Measurements from ENCODE around the gene ITGB1BP1. TPM values are rescaled to one million over a fixed set of nuclear protein-coding genes. Genes with fewer than 3 reads are reported as not detected.

The ITGB1BP1 gene
- total RNA-seq, 1 donor from 2014 or later, result 97.0 TPM

DNA sequence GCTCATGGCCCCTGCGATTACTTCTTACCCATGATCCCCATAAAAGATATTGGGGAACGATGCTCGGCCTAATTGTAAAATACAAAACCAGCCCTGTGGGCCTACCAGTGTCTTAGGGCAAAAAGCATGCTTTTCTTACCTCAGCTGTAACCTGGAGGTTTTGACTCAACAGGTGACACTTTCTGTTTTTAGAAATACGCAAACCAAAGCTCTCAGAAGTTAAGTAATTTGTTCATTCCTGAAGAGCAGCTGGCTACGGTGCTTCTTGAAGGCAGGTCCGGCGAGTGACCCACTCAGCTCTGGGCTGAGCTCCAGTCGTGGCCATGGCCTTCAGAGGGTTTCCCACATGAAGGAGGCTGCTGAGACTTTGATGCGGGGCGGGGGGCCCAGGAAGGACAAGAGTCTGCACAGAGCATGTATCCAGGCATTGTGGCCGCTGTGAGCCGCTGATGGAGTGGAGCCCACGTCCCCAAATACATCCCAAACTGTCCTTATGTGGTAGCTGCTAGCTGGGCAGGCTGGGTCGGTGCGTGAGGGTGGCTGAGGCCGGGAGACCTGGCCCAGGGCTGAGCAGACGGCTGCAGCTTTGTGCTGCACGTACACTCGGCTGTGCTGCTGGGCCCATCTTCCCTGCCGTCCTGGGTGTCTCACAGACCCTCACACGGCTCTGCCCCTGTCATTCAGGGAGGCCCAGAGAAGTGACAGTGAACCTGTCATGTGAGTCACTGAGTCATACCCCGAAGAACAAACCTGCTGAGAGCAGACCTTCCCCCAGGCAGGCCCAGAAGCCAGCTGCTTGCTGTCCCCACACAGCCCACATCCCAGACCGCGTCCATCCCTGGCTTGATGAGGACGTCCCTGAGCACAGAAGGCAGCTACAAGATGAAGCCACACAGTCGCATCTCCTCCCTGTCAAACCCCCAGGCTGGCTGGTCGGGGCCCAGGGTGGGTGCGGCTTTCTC lies 34.1 kb downstream of the ITGB1BP1 start:
- DNase-seq (no peak), ATAC-seq (ENCODE audit: poor library complexity) (no peak)
- intact Hi-C loops (cut with DNase I), result no loop called here

DNA sequence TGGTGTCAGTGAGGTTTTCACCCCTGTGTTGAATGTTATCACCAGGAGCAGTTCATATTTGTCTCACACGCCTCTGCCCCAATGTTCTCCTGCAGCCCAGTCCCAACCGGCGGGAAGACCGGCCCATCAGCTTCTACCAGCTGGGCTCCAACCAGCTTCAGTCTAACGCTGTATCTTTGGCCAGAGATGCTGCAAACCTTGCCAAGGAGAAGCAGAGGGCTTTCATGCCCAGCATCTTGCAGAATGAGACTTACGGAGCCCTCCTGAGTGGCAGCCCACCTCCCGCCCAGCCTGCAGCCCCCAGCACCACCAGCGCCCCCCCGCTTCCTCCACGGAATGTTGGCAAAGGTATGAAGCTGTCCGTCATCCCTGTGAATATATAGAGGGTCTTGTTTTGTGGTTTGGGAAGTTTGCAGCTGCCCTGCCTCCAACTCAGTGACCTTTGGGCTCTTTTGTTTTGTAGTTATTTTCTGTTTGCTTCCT lies 35.1 kb downstream of the ITGB1BP1 start:
- no peak for ATAC-seq (ENCODE audit: poor library complexity)
- intact Hi-C loops (cut with DNase I), result no loop called here

DNA sequence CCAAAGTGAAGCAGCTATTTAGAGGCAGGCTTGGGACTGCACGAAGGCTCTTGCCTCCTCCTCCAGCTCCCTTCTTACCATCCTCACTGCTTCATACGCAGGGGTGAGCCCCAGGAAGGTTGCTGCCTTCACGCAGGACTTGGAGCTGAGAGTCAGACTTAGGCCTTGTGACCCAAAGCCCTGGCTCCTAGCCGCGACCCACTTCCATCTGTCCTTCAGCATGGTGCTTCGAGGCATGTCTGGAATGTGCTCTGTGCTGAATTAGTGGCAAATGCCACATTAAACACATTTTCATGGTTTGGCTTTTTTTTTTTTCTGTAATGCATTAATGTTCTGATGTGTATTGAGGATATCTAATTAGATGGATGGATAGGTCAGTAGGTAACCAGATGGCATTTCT lies 37.5 kb downstream of the ITGB1BP1 start:
- DNase-seq, result no peak
- peak; percentile 32 for ATAC-seq (ENCODE audit: poor library complexity)
- intact Hi-C loops (cut with DNase I), result no loop called here

More for the DNA sequence above, 35.1 kb downstream of the ITGB1BP1 start:
- no peak for DNase-seq

DNA sequence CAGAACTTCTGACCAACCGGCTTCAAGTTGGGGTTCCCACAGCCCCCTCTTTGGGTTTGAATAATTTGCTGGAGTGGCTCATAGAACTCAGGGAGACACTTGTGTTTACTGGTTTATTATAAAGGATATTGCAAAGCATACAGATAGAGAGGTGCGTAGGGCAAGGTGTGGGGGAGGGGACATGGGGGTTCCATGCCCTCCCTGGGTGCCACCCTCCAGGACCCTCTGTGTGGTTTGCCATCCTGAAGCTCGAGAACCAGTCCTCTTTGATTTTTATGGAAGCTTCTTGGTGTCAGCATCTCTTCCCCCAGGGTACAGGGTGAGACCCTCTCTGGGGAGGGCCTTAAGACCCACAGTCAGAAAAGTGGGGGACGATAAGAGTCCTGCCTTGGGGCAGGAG lies 38.8 kb downstream of the ITGB1BP1 start:
- ATAC-seq (ENCODE audit: poor library complexity) (no peak), DNase-seq (no peak)
- intact Hi-C loops (cut with DNase I), result no loop called here

DNA sequence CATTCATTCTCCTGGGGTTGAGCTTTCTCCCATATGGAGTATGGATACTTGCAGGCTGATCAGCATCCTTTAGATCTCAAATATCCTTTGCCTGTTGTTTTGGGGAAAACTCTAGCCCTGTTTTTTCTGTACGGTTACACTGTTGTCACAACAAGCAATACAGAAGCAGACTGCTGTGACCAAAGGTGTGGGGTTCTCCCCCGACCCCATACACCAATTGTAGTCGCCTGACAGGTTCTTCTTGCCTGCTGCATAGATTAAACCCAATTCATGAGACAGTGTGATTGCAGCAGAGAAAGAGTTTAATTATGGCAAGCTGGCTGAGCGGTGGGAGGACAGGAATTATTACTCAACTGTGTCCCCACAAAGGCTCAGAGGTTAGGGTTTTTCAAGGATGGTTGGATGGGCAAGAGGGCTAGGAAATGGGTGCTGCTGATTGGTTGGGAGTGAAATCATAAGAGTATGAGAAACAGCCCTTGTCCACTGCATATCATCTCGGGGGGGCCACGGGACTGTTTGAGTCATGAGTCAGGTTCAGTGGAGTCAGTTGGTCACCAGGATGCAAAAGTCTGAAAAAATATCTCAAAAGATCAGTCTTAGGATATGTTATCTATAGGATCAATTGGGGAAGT lies 40.6 kb downstream of the ITGB1BP1 start:
- DNase-seq (no peak), ATAC-seq (ENCODE audit: poor library complexity) (no peak)
- intact Hi-C loops (cut with DNase I), result no loop called here

DNA sequence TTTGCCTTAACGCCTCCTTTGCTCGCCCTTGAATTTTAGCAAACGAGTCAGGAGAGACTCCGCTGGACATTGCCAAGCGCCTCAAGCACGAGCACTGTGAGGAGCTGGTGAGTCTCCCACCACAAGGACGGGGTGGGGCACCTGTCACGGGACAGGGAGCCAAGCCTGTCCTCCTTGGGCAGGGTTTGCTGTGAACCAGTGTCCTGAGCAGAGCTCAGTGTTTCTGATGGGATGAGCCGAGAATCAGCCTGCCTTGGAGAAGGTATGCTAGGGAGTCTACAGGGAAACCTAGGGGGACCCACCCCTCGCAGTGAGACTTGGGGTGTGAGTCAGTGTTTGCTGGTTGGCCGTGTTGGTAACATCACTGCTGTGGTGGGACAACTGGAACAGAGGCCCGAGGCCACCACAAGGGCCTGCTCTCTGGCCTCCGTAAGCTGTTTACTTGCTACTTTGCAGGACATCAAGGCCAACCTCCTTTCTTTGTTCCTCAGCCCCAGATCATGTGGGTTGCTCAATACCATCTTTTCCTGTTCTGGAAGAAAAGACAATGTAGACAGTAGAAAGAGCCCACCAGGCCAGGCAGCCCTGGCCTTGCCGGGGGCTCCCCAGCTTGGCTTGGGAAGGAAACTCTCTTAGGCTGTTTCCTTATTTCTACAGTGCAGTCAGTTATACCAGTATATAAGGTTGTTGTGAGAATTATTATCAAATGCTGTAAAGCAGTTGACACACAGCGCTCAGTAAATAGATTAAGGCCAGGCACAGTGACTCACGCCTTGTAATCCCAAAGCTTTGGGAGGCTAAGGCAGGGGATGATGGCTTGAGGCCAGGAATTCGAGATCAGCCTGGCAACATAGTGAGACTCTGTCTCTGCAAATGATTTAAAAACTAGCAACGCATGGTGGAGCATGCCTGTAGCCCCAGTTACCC lies 42.4 kb downstream of the ITGB1BP1 start:
- ATAC-seq (ENCODE audit: poor library complexity), result peak; percentile 71
- intact Hi-C loops (cut with DNase I), result no loop called here
- peak; percentile 61 for DNase-seq

DNA sequence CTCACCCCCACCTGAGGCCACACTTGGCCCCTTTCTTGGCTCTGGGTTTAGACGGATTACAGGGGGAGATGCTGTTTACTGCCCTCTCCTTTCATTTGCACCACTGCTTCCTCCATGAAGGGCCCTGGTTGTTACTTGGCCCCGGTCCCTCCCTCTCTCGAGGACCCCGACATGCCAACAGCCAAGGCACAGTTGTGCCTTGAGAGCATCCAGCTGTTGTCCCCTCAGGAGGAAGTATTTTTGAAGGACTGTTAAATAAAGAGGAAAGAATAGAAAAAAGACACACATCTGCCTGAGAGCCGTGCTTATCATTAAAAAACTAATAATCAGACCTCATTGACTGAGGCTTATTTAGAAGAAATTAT lies 44.0 kb downstream of the ITGB1BP1 start:
- DNase-seq, result no peak
- no peak for ATAC-seq (ENCODE audit: poor library complexity)
- intact Hi-C loops (cut with DNase I), result no loop called here

DNA sequence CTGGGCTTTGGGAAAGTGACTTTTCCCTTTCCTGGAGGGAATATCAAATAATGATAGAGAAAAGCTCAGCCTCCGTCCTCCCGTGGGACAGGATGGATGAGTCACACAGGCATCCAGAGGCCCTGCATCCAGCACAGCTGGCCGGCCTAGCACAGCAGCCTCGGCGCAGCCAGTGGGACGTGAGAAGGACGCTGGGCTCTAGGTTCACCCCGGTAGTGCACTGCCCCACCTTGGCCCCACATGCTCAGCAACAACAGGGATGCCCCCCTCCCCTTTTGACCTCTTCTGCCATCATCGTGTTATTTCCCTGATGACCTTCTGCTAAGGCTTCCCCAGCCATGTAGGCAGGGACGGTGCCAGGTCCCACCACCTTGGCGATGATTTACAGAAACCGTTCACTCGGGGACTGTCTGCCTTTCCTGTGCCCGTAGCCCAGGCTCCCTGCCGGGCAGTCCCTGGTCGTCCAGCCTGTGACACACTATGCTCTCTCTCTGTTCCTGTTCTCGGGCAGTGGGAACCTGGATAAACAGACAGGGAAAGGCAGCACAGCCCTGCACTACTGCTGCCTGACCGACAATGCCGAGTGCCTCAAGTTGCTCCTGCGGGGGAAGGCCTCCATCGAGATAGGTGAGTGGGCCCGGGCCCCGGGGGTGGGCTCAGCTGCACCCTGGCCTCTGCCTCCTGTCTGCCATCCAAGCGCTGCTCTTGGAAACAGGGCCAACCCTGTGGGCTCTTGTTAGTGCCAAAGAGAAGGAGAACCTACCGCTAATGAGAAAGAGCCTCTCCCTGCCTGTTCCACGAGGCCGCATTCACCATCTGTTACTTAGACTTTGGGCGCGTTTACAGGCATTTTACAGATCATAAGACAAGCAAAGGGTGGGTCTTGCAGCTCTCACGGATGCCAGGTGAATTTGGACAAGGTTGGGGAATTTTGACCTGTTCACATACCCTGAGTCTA lies 44.6 kb downstream of the ITGB1BP1 start:
- ATAC-seq (ENCODE audit: poor library complexity) (peak; percentile 76), DNase-seq (peak; percentile 87)
- intact Hi-C loops (cut with DNase I), result no loop called here

DNA sequence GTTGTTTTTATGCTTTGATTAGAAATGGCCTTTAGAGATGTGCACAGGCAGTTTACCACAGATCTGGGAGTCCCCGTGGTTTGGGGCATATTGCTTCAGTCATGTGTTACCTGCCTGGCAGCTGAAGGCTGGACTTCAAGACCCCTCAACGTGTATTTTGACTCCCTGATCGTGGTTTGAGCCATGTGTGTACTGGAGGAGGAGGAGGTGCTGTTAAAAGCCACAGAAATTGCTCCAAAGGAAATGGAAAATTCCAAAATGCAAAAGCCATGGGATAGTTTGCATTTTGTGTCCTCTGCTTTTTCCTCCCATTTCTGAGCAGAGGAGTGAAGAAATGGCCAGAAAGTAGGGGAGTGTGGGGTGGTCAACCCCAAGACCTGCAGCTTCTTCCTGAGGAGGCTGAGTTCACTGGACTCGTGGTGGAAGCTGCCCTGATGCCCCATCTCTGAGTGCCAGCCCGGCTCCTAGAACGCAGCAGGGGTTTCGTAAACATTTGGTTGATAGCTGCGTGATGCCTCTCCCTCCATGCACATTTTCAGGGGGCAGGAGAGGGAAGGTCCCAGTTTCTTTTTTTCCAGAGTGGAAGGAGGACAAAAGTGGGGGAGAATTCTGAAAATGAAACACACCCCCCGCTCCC lies 45.7 kb downstream of the ITGB1BP1 start:
- ATAC-seq (ENCODE audit: poor library complexity), result no peak
- DNase-seq, result no peak
- intact Hi-C loops (cut with DNase I), result no loop called here

DNA sequence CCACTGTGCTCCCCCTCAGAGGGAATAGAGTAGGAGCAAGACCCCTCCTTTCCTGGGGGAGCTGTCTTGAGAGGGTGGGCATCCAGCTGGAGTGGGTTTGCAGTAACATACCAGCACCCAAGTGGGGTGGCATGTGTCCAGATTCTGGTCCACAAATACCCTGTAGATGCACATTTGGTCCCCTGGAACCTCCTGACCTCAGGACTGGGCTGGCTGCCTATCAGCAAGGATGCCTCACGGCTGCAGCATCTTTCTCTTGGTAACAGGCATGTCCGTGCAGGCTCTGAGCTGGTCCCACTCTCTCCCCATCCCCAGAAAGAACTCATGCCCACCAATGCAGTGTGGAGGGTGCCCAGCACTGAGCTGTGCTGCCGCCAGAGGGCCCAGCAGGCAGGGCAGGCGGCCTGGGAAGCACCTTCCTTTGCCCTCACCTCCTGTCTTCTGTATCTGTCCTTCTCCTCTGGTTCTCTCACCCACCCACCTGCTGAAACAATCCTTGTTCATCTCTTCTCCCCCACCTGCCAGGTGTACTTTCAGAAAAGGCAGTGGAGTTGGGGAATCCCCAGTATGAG lies 47.4 kb downstream of the ITGB1BP1 start:
- intact Hi-C loops (cut with DNase I), result no loop called here
- DNase-seq (no peak), ATAC-seq (ENCODE audit: poor library complexity) (no peak)

DNA sequence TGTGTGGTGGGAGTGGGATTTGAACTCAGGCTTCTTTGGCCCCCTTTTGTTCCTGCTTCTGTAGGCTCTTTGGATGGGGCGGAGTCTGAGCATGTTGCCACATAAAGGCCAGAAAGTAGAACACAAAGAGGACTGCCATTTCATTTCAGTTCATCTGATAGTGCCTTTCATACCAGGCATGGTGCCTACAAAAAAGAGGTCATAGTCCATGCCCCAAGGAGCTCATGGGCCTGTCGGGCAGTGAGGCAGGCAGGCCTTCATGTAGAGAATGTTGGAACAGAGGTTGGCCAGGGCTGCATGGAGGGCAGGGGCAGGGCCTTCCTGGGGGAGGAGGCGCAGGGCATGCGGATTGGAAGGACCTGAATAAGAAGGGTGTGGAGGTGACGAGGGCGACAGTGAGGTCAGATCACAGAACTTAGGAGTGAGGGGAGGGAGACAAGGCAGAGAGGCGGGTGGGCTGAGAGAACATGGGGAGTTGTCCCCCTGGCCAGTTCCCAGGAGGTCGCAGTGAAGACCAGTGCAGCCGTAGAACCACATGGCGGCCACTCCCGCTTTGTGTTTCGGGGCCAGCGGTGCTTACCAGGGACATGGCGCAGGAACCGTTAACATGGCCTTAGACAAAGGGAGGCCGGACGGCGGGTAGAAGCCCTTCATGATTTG lies 49.1 kb downstream of the ITGB1BP1 start:
- no peak for DNase-seq
- intact Hi-C loops (cut with DNase I), result no loop called here
- ATAC-seq (ENCODE audit: poor library complexity), result no peak

DNA sequence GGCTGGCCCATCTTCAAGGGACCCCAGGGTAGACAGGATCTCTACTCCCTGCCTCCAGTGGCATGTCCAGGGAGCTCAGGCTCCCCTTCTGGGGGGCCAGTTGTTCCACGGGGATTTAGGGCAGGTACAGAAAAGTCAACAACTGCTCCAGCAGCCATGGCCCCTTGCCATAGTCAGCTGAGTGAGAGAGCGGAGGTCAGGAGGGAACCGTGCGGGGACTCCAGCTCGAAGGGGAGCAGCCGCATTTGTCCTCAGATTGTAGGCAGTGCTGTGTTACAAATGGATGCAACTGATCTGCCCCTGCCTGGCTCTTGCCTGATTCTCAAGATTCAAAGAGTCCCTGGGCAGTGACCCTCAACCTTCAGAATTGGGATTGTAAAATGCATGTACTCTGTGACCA lies 49.9 kb downstream of the ITGB1BP1 start:
- intact Hi-C loops (cut with DNase I), result no loop called here
- DNase-seq (no peak), ATAC-seq (ENCODE audit: poor library complexity) (no peak)

DNA sequence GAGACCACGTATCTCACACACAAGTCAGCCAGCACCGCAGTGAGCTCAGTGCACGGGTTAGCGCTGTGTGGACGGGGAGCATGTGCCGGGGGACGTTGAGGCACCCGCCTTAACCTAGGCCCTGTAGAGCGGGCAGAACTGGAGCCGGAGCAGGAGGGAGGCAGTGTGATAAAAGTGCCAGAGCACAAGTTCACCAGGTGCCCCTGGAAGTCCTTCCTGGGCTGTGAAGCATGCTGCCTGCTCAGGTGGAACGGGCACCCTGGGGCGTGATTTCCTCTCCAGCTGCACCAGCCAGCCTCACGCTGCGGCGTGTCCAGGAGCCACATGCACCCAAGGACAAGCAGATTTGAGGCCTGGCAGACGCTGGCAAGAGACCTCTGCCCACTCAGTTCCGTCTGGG lies 50.3 kb downstream of the ITGB1BP1 start:
- DNase-seq, result no peak
- intact Hi-C loops (cut with DNase I), result no loop called here
- no peak for ATAC-seq (ENCODE audit: poor library complexity)

DNA sequence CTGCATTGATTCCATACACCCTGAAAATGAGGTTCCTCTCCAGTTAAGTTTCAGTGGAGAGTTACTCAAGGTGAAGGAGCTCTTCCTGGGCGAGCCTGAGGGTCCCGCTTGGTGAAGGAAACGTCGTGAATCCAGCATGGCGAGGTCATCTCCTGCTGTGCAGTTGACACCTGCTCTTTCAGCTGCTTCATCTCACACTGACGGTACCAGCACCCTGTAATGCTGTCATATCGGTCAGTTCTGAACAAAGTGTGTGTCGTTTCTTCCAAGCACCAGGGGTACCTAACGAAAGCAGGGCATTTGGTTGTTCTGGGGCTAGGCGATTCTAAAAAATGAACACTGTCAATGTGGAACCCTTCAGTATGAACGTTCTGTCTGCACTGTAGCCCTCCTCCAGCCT lies 52.6 kb downstream of the ITGB1BP1 start:
- intact Hi-C loops (cut with DNase I), result no loop called here
- ATAC-seq (ENCODE audit: poor library complexity), result no peak
- no peak for DNase-seq

DNA sequence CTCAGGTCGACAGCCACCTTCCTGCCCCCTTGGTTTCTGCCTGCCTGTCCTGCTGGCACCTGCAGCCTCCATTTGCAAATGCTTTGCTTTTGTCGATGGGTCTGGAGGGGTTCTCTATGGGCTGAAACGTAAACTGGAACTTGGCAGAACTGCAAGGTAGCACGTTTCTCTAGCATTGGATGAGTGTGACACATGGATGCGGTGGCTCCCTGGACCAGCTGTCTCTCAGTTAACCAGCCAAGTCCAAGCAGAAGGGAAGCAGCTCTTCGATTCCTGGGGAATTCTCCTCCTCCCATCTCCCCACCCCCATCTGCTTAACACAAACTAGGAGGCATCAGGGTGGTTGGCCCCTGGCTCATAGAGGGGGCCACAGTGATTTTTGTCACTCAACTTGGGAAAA lies 57.3 kb downstream of the ITGB1BP1 start:
- ATAC-seq (ENCODE audit: poor library complexity) (no peak), DNase-seq (no peak)
- intact Hi-C loops (cut with DNase I), result no loop called here

DNA sequence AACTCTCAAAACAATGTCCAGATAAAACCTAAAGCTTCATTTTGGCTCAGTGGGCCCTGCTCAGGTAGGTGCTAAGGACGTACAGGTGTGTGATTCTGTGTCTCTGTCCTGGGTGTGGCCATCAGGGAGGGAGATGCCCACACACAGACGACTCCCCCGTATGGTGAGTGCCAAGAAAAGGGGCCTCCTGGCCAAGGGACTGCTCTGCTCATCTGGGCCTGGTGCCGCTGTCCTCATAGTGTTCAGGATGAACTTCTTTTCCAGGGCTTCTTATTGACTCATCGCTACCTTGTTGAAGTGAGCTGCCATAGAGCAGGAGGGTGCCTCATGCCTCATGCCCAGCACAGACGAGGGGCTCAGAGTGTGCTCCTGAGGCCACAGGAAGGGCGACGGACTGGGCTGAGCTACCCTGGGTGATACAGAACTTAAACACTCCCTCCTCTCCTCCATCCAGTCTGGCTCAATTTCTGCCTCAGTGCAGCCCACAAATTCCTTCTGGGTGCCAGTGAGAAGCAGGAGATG lies 57.8 kb downstream of the ITGB1BP1 start:
- intact Hi-C loops (cut with DNase I), result no loop called here
- DNase-seq (no peak), ATAC-seq (ENCODE audit: poor library complexity) (no peak)
